OCI-LY7 (cell line): ENCODE results near the gene PSMD6.
A peak's percentile ranks its signal among the peaks of the same experiment; 100 is the strongest.

Source experiments
- EZH2phosphoT487 ChIP-seq: fragments of 200-600 bp; sonication (generic); IDR thresholded peaks from 2 replicates; pipeline ENCODE4 v1.6.1; 2018; ENCODE audit warnings: low read depth, borderline replicate concordance, mild to moderate bottlenecking, mixed run types, antibody characterized with exemption, low read length, moderate library complexity, mixed read lengths
- TF ChIP-seq, protein P1 (sequence below): fragments of 200-600 bp; sonication (generic); conservative IDR thresholded peaks from 2 replicates; pipeline ENCODE4 v1.5.1; 2014; ENCODE audit warnings: mild to moderate bottlenecking, antibody characterized with exemption, low read length, moderate library complexity, mixed read lengths

DNA sequence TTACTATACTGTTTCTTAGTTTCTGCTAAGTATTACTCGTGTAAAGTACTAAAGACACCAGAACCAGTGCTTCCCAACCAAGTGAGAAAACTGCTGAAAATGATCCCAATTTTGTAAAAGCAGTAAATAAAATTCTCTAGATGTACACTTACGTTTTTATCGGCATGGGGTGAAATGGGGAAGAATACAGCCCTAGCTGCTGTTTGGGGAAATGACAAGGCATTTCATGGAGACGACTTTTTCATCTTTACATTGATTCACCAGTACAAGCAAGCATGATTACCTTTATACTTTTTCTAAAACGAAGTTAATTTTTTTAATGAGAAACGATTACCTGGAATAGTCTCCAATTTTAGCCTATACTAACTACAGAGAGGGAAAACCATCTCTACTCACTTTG lies 1.4 kb downstream of the PSMD6 start:
- TF ChIP-seq EZH2phosphoT487: no peak
- TF ChIP-seq, protein P1, sequence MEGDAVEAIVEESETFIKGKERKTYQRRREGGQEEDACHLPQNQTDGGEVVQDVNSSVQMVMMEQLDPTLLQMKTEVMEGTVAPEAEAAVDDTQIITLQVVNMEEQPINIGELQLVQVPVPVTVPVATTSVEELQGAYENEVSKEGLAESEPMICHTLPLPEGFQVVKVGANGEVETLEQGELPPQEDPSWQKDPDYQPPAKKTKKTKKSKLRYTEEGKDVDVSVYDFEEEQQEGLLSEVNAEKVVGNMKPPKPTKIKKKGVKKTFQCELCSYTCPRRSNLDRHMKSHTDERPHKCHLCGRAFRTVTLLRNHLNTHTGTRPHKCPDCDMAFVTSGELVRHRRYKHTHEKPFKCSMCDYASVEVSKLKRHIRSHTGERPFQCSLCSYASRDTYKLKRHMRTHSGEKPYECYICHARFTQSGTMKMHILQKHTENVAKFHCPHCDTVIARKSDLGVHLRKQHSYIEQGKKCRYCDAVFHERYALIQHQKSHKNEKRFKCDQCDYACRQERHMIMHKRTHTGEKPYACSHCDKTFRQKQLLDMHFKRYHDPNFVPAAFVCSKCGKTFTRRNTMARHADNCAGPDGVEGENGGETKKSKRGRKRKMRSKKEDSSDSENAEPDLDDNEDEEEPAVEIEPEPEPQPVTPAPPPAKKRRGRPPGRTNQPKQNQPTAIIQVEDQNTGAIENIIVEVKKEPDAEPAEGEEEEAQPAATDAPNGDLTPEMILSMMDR: 0 out of 2 replicates have a peak, but pooled peaks have one; percentile 20
